Transverse colon (tissue), 4 donors: Measurements from ENCODE around the gene ZNF423. TPM values are rescaled to one million over a fixed set of nuclear protein-coding genes. Genes with fewer than 3 reads are reported as not detected.
A peak's percentile ranks its signal among the peaks of the same experiment; 100 is the strongest.

Experiments used
- DNase-seq: peaks from one replicate; pipeline ENCODE4 v3.0.0-alpha.2; 2019
- H3K27ac ChIP-seq, 4 donors: fragments of 200-600 bp; sonication (generic); 2 replicates each; pipeline ENCODE4 v1.5.1; 2016 to 2018; ENCODE audit warnings: inconsistent platforms in 4 of 4
- H3K27me3 ChIP-seq: fragments of 200-600 bp; sonication (generic); 2 replicates; pipeline ENCODE4 v1.5.1; 2017; ENCODE audit warnings: inconsistent platforms
- H3K36me3 ChIP-seq, 4 donors: fragments of 200-600 bp; sonication (generic); 2 replicates each; pipeline ENCODE4 v1.5.1; 2017 to 2019; ENCODE audit warnings: inconsistent platforms in 4 of 4
- H3K4me1 ChIP-seq, 4 donors: fragments of 200-600 bp; sonication (generic); 2 replicates each; pipeline ENCODE4 v1.5.1; 2017 to 2020; ENCODE audit warnings: inconsistent platforms in 4 of 4
- H3K4me3 ChIP-seq, 4 donors: fragments of 200-600 bp; sonication (generic); 1 replicate in 1 of 4; 2 replicates in 3 of 4; pipeline versions ENCODE4 v1.5.1 to v1.6.1; 2017 to 2019; ENCODE audit warnings: inconsistent platforms in 4 of 4
- H3K9me3 ChIP-seq, 2 donors: fragments of 200-600 bp; sonication (generic); 2 replicates each; pipeline ENCODE4 v1.5.1; 2017 to 2019; ENCODE audit warnings: inconsistent platforms in 2 of 2
- EP300 ChIP-seq: sonication (generic); formaldehyde crosslinking; IDR thresholded peaks from one replicate; pipeline ENCODE4 v1.6.1; 2017; ENCODE audit warnings: antibody characterized with exemption, low read depth
- POLR2A ChIP-seq: fragments of 450-650 bp; IDR thresholded peaks from one replicate; pipeline ENCODE4 v1.6.1; 2016; ENCODE audit warnings: antibody characterized with exemption, mild to moderate bottlenecking, moderate library complexity
- POLR2AphosphoS5 ChIP-seq, 3 donors: sonication (generic); formaldehyde crosslinking; IDR thresholded peaks; one replicate each; pipeline ENCODE4 v1.6.1; 2016; ENCODE audit warnings: antibody characterized with exemption in 3 of 3
- WGBS, 2 donors: methylation state at CpG; one replicate each; pipeline ENCODE4 v1.1.5; 2018; ENCODE audit warnings: low coverage in 1 of 2; 5-methylcytosine and 5-hydroxymethylcytosine counted together
- in situ Hi-C, 4 donors: fragments of 200-750 bp; cut with MboI; loops; one replicate each; pipeline versions ENCODE4 v1.15.0 to v1.15.1; 2017; ENCODE audit warnings: low sequenced_read_pairs in 3 of 4, low pct_ligation_motif_present in 1 of 4, low pct_unique_long_range_greater_than_20kb in 1 of 4
- intact Hi-C: fragments of 100-400 bp; cut with DNase I; formaldehyde crosslinking; loops from one replicate; pipeline ENCODE4 v1.15.1; 2023; ENCODE audit warnings: low total_unique reads
- total RNA-seq, 4 donors: library from RNA; depleted of rRNA; stranded (reverse); fragments of >200 nt; gene quantifications; one replicate each; pipeline ENCODE4 v1.1.0, GENCODE V29; 2016
- TF ChIP-seq, protein P1 (sequence below), 5 experiments: fragments of 200-600 bp in 3 of 5; fragments of 450-650 bp in 2 of 5; sonication (generic) in 3 of 5; IDR thresholded peaks; 1 replicate in 2 of 5; 2 replicates in 3 of 5; pipeline ENCODE4 v1.5.1; 2016 to 2017; ENCODE audit warnings: antibody characterized with exemption in 5 of 5, inconsistent platforms in 3 of 5, mild to moderate bottlenecking in 2 of 5, moderate library complexity in 1 of 5

ZNF423 gene
- total RNA-seq, 4 donors from 2014 or later, result 4.9 to 13.1 (median 7.2) TPM

DNA sequence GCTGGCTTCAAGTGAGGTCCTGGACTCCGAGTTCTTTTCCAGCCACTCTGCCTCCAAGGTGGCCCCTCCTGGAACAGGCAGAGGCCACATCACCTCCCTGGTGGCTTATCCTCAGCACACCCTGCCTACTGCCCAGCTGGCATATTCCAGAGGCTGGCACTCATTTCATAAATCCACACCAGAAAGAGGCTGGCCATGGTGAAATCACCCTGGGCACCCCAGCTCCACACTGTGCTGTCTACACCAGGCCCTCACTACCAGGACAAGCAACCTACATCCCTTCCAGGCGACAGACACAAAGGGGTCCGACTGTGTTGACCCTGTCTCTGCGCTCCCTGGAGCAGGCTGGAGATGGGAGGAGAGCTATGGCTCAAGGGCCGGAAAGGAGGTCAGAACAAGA, 382.1 kb downstream of the ZNF423 start:
- intact Hi-C loops (no loop called here), in situ Hi-C loops (no loop called here)
- no peaks in the 10 kb centered on the region for H3K27me3 ChIP-seq
- DNase-seq, result peak; percentile 3
- H3K36me3 ChIP-seq, result no peaks in the 10 kb centered on the region
- H3K4me3 ChIP-seq, result no peak overlapping the region
- H3K4me1 ChIP-seq, result no peaks in the 10 kb centered on the region
- WGBS, 2 donors, result 83% methylated on average over 5 of the region's 5 CpGs; no CpG with 5 or more reads in 1 of the 2 donors
- no peaks in the 10 kb centered on the region for H3K9me3 ChIP-seq
- no peak for TF ChIP-seq POLR2AphosphoS5 (IDR thresholded peaks at IDR 0.05)
- no peak for TF ChIP-seq EP300
- TF ChIP-seq, protein P1, sequence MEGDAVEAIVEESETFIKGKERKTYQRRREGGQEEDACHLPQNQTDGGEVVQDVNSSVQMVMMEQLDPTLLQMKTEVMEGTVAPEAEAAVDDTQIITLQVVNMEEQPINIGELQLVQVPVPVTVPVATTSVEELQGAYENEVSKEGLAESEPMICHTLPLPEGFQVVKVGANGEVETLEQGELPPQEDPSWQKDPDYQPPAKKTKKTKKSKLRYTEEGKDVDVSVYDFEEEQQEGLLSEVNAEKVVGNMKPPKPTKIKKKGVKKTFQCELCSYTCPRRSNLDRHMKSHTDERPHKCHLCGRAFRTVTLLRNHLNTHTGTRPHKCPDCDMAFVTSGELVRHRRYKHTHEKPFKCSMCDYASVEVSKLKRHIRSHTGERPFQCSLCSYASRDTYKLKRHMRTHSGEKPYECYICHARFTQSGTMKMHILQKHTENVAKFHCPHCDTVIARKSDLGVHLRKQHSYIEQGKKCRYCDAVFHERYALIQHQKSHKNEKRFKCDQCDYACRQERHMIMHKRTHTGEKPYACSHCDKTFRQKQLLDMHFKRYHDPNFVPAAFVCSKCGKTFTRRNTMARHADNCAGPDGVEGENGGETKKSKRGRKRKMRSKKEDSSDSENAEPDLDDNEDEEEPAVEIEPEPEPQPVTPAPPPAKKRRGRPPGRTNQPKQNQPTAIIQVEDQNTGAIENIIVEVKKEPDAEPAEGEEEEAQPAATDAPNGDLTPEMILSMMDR (IDR thresholded peaks at IDR 0.05), result no peak
- TF ChIP-seq POLR2A, result no peak
- H3K27ac ChIP-seq, result no peak overlapping the region

GRCh38 chr16:49473131-49473530, 382.8 kb downstream of the ZNF423 start:
- no peaks in the 10 kb centered on the region for H3K9me3 ChIP-seq

DNA sequence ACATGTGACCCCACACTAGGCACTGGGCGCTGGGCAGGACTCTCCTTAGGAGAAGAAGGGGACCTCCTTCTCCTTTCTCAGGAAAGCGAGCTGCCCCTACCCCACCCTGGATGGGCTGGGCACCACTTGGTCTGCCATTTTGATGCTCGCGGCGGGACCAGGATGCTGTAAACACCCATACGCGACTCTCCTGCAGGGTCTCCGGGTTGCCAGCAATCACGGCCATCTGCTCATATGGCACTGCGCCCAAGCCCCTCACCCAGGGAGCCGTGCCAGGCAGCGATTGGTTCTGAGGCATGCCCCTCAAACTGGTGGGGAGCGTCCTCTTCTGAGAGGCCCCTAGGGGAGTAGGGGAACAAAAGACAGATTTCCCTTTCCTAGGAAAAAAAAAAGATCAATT, 383.3 kb downstream of the ZNF423 start:
- WGBS, 2 donors, result 87% methylated on average over 13 of the region's 13 CpGs; no CpG with 5 or more reads in 1 of the 2 donors
- Histone ChIP-seq H3K4me3 (no peak overlapping the region), H3K36me3 (no peaks in the 10 kb centered on the region), H3K27ac (no peak overlapping the region), H3K27me3 (no peaks in the 10 kb centered on the region), H3K4me1 (no peaks in the 10 kb centered on the region), H3K9me3 (no peaks in the 10 kb centered on the region)
- peak; percentile 1 for DNase-seq
- intact Hi-C loops (no loop called here), in situ Hi-C loops (no loop called here)
- TF ChIP-seq, protein P1 (IDR thresholded peaks at IDR 0.05), result no peak
- TF ChIP-seq EP300 (no peak), POLR2A (no peak), POLR2AphosphoS5 (IDR thresholded peaks at IDR 0.05) (no peak)

More at GRCh38 chr16:49473131-49473530, 382.8 kb downstream of the ZNF423 start:
- TF ChIP-seq, protein P1 (IDR thresholded peaks at IDR 0.05), result no peak
- TF ChIP-seq EP300 (no peak), POLR2AphosphoS5 (IDR thresholded peaks at IDR 0.05) (no peak), POLR2A (no peak)
- no peak for DNase-seq
- in situ Hi-C loops (no loop called here), intact Hi-C loops (no loop called here)
- Histone ChIP-seq H3K4me3 (no peak overlapping the region), H3K36me3 (no peaks in the 10 kb centered on the region), H3K4me1 (no peaks in the 10 kb centered on the region), H3K27me3 (no peaks in the 10 kb centered on the region), H3K27ac (no peak overlapping the region)
- WGBS, 2 donors, result 91% methylated on average over 5 of the region's 5 CpGs; no CpG with 5 or more reads in 1 of the 2 donors

DNA sequence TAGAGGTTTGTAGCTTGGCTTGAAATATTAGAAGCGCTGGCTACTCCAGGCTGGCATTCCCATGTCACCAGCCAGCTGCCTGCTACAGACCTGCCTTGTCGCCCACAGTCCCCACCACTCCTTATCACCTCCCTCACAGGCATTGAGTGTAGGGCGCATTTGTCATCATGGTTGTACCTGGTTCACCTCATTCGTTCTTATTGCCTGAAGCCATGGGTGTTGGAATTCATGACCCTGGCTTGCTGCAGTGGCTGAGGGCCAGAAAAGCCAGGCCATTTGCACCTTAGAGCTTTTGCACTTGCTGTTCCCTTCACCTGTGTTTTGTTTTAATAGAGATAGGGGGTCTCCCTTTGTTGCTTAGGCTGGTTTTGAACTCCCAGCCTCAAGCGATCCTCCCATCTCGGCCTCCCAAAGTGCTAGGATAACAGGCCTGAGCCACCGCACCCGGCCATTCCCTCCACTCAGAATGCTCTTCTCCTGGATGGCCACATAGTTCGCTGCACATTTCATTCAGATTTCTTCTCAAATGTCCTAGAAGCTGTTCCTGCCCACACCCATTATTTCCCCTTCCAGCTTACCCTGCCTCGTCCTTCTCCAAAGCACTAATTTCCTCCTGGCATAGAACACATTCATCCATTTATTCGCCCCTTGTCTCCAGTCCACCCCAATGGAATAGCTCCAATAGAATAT, 384.7 kb downstream of the ZNF423 start:
- 85 to 86% methylated on average over 5 to 11 of the region's 11 CpGs for WGBS, 2 donors
- H3K9me3 ChIP-seq, result no peaks in the 10 kb centered on the region
- H3K4me3 ChIP-seq, result no peak overlapping the region
- DNase-seq, result peak; percentile 2
- intact Hi-C loops, result no loop called here
- no peaks in the 10 kb centered on the region for H3K4me1 ChIP-seq
- H3K27me3 ChIP-seq, result no peaks in the 10 kb centered on the region
- TF ChIP-seq, protein P1 (IDR thresholded peaks at IDR 0.05), result no peak
- TF ChIP-seq EP300, result no peak
- TF ChIP-seq POLR2AphosphoS5 (IDR thresholded peaks at IDR 0.05), result no peak
- no peaks in the 10 kb centered on the region for H3K36me3 ChIP-seq
- in situ Hi-C loops, result no loop called here
- H3K27ac ChIP-seq, result no peak overlapping the region
